Dermis blood vessel endothelial cell (primary cell): Measurements from ENCODE around the gene CD70. TPM values are rescaled to one million over a fixed set of nuclear protein-coding genes. Genes with fewer than 3 reads are reported as not detected.
"Not testable (repeated sequence)": the region's sequence is repeated elsewhere in the genome, so short reads cannot be mapped to it uniquely, and the experiment has no call there.

Experiments
- DNase-seq: peaks from one replicate; pipeline ENCODE4 v3.0.0; 2010
- total RNA-seq: library from RNA; depleted of rRNA; stranded (reverse); fragments of >200 nt; gene quantifications from 2 replicates; pipeline ENCODE4 v1.2.3, GENCODE V29; 2014

Gene CD70, protein sequence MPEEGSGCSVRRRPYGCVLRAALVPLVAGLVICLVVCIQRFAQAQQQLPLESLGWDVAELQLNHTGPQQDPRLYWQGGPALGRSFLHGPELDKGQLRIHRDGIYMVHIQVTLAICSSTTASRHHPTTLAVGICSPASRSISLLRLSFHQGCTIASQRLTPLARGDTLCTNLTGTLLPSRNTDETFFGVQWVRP
- total RNA-seq: 0.14 TPM in 1 of 2 replicates, not detected in the other

DNA sequence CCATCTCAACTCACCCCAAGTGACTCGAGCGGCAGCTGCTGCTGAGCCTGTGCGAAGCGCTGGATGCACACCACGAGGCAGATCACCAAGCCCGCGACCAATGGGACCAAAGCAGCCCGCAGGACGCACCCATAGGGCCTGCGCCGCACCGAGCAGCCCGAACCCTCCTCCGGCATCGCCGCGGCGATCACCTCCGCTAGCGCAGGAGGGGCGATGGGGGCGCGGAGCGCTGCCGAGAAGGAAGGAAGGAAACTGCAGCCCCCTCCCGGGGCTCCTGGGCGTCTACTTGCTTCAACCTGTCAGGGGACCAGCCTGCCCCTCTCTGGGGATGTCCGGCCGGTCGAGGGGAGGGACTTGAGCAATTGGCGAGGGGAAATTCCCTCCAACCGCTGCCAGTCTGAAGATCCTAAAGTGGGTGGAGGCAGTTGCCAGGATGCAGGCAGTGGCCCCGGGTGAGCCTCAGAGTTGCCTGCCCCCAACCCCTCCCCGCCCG lies at the start of gene CD70:
TSS of gene CD70 (minus strand) at position 324 of the 493 bp plus-strand sequence. CDS start at position 176, 148 bp downstream.
- DNase-seq: no peak

DNA sequence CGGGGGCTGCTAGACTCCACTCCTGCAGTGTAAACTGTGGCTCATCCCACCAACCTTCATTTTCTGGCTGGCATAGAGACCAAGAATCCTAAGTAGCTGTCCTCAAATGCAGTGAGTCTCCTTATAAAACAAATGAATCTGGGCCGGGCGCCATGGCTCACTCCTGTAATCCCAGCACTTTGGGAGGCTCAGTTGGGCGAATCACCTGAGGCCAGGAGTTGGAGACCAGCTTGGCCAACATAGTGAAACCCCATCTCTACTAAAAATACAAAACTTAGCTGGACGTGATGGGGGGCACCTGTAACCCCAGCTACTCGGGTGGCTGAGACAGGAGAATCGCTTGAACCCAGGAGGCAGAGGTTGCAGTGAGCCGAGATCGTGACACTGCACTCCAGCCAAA lies 49.4 kb upstream of the CD70 start:
- DNase-seq: not testable (repeated sequence)

DNA sequence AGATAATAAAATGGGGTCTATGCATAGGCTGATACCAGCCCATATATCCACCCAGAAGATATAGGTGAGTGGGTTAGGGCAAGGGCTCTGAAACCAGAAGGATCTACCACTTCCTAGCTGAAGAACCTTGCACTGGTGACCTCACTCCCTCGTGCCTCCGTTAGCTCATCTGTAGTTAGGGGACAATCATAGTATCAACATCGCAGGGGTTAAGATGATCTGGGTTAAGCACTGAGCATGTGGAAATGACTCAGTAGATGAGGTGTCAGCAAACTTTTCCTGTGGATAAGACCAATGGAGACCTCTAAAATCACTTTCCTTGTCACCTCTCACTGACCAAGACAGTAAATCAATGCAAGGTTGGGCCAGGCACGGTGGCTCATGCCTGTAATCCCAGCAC lies 48.5 kb upstream of the CD70 start:
- peak; percentile 62 for DNase-seq

DNA sequence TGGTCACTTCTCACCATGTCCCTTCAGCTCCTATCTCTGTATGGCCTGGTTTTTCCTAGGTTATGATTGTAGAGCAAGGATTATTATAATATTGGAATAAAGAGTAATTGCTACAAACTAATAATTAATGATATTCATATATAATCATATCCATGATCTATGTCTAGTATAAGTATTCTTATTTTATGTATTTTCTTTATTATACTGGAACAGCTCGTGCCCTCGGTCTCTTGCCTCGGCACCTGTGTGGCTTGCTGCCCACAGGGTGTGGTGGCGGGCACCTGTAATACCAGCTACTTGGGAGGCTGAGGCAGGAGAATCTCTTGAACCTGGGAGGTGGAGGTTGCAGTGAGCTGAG lies 42.5 kb upstream of the CD70 start:
- DNase-seq: not testable (repeated sequence)

DNA sequence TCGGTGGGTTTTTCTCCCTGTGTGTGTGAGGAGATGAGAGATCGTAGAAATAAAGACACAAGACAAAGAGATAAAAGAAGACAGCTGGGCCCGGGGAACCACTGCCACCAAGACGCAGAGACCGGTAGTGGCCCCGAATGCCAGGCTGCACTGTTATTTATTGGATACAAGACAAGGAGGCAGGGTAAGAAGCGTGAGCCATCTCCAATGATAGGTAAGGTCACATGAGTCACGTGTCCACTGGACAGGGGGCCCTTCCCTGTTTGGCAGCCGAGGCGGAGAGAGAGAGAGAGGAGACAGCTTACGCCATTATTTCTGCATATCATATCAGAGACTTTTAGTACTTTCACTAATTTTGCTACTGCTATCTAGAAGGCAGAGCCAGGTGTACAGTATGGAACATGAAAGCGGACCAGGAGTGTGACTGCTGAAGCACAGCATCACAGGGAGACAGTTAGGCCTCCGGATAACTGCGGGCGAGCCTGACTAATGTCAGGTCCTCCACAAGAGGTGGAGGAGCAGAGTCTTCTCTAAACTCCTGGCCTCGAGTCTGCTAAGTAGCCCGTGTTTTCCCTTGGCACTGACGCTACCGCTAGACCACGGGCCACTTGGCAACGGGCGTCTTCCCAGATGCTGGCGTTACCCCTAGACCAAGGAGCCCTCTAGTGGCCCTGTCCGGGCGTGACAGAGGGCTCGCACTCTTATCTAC lies 42.0 kb upstream of the CD70 start:
- DNase-seq: peak; percentile 83

DNA sequence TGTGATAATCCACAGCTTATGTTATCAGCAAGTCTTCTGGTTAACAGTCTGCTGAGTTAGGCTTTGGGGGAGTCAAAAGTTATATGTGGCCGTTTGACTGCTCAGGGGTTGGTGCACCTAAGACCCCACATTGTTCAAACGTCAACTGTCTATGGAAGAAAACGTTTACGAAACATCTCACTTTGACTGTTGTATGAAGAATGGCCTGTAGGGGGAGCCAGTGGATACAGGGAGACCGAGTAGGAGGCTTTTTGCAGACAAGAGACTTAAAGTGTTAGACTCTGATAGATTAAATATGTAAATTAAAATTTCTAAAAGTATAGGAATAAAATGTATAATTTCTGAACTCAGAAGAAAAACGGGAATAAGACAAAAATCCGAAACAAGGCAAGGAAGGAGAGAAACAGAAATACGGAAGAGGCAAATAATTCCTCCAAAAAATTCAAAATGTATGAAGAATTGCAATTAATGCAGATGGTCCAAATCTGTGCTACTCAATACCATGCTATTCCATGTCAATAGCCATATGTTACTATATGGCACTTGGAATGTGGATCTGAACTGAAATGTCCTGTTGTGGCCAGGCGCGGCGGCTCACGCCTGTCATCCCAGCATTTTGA lies 41.2 kb upstream of the CD70 start:
- peak; percentile 88 for DNase-seq

DNA sequence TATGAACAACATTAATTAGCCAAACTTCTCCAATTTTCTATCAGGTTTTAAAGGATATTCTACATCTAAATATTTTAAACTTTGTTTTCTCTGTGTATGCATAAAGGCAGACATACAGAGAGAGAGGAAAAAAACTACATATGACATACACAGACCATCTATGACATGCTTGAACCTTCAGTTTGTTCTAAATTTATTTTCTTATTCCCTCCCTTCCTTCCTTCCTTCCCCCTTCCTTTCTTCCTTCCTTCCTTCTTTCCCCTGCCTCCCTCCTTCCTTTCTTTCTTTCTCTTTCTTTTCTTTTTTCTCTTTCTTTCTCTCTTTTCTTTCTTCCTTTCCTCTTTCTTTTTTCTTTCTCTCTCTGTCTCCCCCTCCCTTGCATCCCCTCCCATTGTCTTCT lies 35.8 kb upstream of the CD70 start:
- DNase-seq: no peak

DNA sequence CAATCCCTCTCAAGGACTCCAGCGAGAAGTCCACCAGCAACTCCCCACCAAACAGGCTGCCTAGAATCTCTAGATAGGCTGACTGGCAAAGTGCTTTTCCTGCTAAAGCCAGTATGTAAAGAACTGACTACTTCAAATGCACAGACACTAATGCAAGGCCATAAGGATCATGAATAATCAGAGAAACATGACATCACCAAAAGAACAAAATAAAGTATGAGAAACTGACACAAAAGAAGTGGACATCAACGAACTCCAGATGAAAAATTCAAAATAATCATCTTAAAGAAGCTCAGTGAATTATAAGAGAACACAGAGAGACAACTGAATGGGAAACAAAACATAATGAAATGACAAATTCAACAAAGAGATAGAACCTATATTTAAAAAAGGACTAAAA lies 26.4 kb upstream of the CD70 start:
- DNase-seq: no peak

DNA sequence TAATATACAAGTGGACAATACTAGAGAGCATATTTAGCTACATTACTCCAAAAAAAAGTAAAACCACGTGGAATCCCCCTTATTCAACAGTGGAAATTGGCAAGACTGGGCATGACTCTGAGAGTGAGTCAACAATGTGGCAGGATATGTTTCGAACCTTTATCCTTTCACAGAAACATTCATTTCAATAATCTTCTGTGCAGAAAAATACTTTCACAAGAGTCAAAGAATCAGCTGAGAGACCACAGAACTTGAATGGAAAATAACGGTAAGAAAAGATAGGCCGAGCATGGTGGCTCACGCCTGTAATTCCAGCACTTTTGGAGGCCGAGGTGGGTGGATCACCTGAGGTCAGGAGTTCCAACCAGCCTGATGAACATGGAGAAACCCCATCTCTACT lies 25.1 kb upstream of the CD70 start:
- DNase-seq: peak; percentile 30

DNA sequence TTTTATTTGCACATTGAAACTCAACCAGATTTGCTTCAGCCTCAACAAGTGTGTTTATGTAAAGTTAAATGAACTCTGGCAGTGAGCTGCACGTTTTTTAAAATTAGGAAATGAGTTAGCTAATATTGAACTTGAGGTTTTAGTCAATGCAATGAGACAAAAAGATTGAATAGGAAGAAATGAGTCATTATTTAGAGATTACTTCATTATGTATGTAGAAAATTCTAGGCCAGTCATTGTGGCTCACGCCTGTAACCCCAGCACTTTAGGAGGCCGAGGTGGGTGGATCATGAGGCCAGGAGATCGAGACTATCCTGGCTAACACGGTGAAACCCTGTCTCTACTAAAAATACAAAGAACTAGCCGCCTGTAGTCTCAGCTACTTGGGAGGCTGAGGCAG lies 22.8 kb upstream of the CD70 start:
- DNase-seq: peak; percentile 61

DNA sequence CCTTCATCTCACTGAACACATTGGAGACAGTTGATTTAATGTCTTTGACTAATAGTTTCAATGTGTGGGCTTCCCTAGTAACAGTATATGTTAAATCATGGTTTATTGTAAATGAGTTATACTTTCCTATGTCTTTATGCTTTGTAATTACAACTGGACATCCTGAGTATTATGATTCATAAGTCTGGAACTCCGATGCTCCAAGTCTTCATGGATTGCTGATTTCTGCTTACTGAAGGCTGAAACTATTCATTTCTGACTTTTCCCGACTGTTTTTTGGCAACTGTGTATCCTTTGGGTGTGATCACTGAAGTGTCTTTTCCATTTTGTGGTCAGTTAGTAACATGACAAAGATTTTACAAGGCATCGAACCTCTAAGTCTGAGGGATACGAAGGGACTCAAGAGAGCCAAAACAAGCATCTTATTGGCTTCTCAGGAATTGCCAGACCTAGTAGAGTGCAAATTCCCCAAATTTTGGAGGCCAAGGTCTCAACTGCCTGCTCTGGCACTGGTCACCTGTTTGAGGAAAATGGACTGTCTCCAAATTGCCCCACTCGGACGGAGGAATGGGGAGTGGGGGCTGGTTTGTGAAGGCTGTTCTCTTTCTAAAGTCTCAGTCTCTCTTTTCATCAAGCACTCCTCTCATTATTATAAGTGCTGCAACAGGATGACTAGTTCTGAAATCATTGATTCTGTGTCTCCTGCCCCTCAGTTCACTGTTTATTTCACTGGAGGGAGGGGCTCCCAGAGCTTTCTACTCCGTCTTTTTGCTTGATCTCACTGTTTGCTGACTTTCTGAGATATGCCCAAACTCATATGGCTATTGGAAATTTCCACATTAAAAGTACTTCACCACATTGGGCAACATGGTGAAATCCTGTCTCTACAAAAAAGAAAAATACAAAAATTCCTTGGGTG lies 20.2 kb upstream of the CD70 start:
- peak; percentile 89 for DNase-seq

DNA sequence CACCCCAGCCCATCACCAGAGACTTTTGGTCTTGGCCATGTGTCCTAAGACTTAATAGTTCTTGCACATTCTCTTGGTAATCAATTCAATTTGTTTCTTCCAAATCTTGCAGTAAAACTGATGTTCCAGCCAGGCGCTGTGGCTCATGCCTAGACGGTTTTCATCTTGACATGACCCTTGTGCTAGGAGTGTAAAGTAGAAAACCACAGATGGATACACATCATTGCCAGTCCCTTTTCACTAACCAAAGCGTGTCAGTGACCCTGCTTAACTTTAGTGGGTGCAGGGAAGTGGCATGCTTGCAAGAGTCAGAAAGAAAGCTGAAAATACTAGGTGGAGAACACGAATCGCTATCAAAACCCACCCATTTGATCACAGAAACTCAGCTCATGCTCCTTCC lies 18.0 kb upstream of the CD70 start:
- DNase-seq: no peak

DNA sequence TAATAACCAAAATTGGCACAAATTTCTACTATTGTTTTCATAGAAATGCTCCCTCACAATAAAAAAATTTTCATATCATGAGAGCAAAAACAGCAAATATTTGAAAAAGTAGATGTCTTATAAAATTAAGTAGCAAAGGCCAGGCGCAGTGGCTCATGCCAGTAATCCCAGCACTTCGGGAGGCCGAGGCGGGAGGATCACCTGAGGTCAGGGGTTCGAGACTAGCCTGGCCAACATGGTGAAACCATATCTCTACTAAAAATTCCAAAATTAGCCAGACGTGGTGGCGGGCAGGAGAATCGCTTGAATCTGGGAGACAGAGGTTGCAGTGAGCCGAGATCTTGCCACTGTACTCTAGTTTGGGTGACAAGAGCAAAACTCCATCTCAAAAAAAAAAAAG lies 17.2 kb upstream of the CD70 start:
- DNase-seq: not testable (repeated sequence)

DNA sequence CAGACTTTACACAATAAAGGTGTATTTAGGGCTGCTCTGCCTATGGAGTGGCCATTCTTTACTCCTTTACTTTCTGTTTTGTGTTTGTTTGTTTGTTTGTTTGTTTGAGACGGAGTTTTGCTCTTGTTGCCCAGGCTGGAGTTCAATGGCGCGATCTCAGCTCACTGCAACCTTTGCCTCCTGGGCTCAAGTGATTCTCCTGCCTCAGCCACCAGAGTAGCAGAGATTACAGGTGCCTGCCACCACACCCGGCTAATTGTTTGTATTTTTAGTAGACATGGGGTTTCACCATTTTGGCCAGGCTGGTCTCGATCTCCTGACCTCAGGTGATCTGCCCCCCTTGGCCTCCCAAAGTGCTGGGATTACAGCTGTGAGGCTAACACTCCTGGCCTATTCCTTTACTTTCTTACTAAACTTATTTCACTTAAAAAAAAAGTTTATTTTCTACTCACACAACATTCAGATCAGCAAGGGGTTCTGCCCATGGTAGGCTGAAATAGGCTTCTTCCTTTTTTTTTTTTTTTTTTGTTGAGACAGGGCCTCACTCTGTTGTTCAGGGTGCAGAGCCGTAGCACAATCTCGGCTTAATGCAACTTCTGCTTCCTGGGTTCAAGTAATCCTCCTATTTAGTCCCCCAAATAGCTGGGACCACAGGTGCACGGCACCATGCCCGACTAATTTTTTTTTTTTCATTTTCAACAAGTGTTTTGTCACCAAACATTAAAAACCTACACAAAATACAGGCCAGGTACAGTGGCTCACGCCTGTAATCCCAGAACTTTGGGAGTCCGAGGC lies 15.5 kb upstream of the CD70 start:
- DNase-seq: not testable (repeated sequence)

DNA sequence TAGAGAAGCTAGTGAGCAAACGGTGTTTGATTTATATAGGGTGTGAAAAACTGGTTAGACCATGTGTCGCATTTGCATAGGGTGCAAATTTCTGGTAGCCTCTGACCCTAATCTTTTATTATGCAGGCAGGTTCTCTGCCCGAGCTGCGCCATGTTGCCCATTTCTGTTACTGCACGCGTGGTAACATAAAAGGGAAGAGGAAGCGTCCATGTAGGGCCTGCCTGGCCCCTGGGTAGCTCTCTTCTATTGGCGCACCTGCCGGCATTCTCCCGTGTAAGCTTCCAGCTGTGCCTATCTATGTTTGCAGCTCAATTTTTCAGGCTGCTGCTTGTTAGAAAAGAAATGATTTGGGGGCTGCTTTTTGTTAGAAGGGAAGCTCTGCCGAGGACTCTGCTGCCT lies 14.0 kb upstream of the CD70 start:
- no peak for DNase-seq

DNA sequence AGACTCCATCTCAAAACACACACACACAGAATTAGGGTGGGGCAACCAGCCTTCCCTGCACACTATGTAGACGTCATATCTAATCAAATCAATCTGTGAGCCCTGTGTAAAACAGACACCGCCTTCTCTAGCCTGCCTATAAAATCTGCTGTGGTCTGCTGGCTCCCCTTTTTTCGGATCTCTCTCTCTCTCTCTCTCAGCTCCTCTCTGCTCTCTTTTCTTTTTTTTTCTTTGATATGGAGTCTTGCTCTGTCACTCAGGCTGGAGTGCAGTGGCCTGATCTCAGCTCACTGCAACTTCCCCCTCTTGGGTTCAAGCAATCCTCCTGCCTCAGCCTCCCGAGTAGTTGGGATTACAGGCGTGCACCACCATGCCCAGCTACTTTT lies 11.8 kb upstream of the CD70 start:
- DNase-seq: no peak

DNA sequence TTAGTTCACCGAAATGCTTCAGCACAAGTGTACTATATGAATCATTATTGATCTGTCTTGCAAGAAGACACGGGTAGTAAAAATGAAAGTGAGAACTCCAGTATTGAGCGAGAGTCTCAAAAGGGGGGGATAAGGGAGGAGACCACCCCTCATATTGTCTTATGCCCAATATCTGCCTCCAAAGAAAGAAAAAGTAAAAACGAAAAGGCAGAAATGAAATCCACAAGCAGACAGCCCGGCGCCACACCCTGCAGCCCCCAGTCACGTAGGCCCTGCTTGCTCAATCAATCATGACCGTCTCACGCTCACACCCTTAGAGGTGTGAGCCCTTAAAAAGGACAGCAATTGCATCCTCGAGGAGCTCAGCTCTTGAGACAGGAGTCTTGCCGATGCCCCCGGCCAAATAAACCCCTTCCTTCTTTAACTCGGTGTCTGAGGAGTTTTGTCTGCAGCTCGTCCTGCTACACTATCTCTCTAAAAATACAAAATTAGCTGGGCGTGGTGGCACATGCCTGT lies 10.6 kb upstream of the CD70 start:
- not testable (repeated sequence) for DNase-seq

DNA sequence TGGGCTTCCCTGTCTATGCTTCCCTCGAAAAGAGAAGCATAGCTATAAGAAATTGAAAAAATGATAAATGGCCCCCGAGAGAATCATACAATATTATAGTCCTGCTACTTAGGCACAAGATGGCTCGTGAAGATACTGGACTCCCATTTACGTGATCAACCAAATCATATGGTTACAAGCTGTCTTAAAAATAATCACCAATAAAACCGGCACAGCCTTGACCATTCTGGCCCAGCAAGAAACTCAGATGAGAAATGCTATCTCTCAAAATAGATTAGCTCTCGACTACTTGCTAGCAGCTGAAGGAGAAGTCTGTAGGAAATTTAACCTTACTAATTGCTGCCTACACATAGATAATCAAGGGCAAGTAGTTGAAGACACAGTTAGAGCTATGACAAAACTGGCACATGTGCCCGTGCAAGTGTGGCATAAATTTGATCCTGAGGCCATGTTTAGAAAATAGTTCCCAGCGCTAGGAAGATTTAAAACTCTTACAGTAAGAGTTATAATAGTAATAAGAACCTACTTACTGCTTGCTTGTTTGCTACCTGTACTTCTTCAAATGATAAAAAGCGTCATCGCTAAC lies 10.1 kb upstream of the CD70 start:
- not testable (repeated sequence) for DNase-seq

DNA sequence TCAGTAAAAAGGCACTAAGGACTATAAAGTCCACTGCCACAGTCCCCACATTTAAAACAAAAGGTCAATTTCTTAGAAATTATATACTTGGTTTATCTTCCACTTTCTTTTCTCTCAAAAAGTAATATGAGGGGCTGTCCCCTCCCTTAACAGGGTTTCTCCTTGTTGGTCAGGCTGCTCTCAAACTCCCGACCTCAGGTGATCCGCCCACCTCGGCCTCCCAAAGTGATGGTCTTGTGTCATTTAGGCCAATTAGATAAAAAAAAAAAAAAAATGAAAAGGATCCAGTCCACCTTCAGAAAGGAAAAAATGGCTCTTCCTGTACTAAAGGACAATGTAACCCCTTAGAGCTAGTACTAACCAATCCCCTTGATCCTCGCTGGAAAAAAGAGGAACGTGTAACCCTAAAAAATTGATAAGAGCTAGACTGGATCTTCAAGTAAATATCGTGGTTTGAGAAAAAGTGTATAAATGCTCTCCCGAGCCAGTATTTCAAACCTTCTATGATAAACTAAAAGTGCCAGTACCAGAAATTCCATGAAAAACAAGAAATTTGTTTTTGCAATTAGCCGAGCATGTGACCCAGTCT lies 9.0 kb upstream of the CD70 start:
- DNase-seq: no peak

DNA sequence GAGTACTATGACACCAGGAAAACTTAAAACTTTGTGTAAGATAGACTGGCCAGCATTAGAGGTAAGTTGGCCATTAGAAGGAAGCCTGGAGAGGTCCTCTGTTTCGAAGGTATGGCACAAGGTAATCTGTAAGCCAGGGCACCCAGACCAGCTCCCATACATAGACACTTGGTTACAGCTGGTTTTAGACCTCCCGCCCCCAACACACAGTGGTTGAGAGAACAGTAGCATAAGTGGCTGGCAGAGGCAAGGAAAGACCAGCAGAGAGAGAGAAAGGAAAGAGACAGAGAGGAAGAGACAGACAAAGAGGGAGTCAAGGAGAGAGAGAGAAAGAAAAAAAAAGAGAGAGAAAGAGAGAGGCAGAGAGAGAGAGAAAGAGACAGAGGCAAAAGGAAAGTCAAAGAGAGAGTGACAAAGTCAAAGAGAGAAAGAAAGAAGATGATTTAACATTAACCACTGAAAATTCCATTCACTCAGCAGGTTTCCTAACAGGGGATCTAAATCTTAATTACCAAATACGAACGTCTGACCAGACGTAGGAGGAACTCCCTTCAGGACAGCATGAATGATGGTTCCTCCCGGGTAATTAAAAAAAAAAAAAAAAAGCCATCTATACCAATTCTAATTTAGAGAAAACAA lies 7.4 kb upstream of the CD70 start:
- DNase-seq: not testable (repeated sequence)
